Measurements from ENCODE around the gene CADPS2.

GRCh38 chr7:122893486-122893885 is 7.2 kb upstream of the CADPS2 start:
- TF ChIP-seq POLR2A (IDR thresholded peaks at IDR 0.05) (no peak), CTCF (IDR thresholded peaks at IDR 0.05) (no peak)
